Measurements from ENCODE around the gene RAB11FIP5.

- no peak for TF ChIP-seq CTCF (conservative IDR thresholded peaks at IDR 0.05; ENCODE audit: low read depth, low read length)
- no peak for TF ChIP-seq EZH2 (IDR thresholded peaks at IDR 0.05; ENCODE audit: borderline replicate concordance, low read depth, low read length, poor library complexity, severe bottlenecking)
These were observed 16.8 kb downstream of the RAB11FIP5 start for GRCh38 chr2:73095910-73096309.
